ENCODE data around the gene OR1L1. TPM values are rescaled to one million over a fixed set of nuclear protein-coding genes. Genes with fewer than 3 reads are reported as not detected.

Gene OR1L1
- total and polyA plus RNA-seq, 8 donors = not detected

GRCh38 chr9:122657527-122657926 is 4.0 kb upstream of the OR1L1 start, which contains the start of gene OR1B1:
TSS of gene OR1B1 (minus strand) at chr9:122657627.
- 77 to 91% methylated on average over 3 of the region's 3 CpGs for WGBS, 2 donors
- FAIRE-seq (no peak), ATAC-seq (no peak), DNase-seq (no peak)
- H3K27me3 ChIP-seq = no peaks in the 10 kb centered on the region
- no peak for TF ChIP-seq CTCF (IDR thresholded peaks at IDR 0.05)
- H3K36me3 ChIP-seq = no peaks in the 10 kb centered on the region
- intact Hi-C loops (cut with DNase I) = no loop called here
- H3K27ac ChIP-seq = no peak within 1 kb of the TSS
- no peaks in the 10 kb centered on the region for H3K9me3 ChIP-seq
- H3K4me1 ChIP-seq = no peaks in the 10 kb centered on the region
- H3K4me3 ChIP-seq = no peak within 1 kb of the TSS

- no peaks in the 10 kb centered on the region for H3K27me3 ChIP-seq
- no peak for DNase-seq
- no peak for ATAC-seq
- no peak overlapping the region for H3K4me3 ChIP-seq
- H3K27ac ChIP-seq = no peak overlapping the region
- H3K9me3 ChIP-seq = no peaks in the 10 kb centered on the region
- no peaks in the 10 kb centered on the region for H3K36me3 ChIP-seq
- intact Hi-C loops (cut with DNase I) = no loop called here
- 79 to 85% methylated on average over 2 of the region's 2 CpGs for WGBS, 2 donors
- no peak for TF ChIP-seq CTCF (IDR thresholded peaks at IDR 0.05)
- FAIRE-seq = no peak
- no peaks in the 10 kb centered on the region for H3K4me1 ChIP-seq
Measured at GRCh38 chr9:122672481-122672880, 11.0 kb downstream of the OR1L1 start.

- no peak for TF ChIP-seq CTCF (IDR thresholded peaks at IDR 0.05)
- intact Hi-C loops (cut with DNase I) = no loop called here
- peaks cover 0 to 6% (median 0%) of the 10 kb centered on the region in 4 donors for H3K27me3 ChIP-seq
- no peak overlapping the region for H3K4me3 ChIP-seq
- FAIRE-seq (no peak), DNase-seq (no peak), ATAC-seq (no peak)
- no peaks in the 10 kb centered on the region for H3K4me1 ChIP-seq
- no peaks in the 10 kb centered on the region for H3K36me3 ChIP-seq
- H3K9me3 ChIP-seq = no peaks in the 10 kb centered on the region
- H3K27ac ChIP-seq = no peak overlapping the region
Measured at GRCh38 chr9:122684851-122685250, 23.3 kb downstream of the OR1L1 start.

- intact Hi-C loops (cut with DNase I) = no loop called here
- Histone ChIP-seq H3K4me1 (no peaks in the 10 kb centered on the region), H3K36me3 (no peaks in the 10 kb centered on the region), H3K27me3 (no peaks in the 10 kb centered on the region), H3K9me3 (no peaks in the 10 kb centered on the region), H3K4me3 (no peak overlapping the region), H3K27ac (no peak overlapping the region)
- TF ChIP-seq CTCF (IDR thresholded peaks at IDR 0.05) = no peak
- 82 to 98% methylated on average over 1 of the region's 1 CpG for WGBS, 2 donors
- FAIRE-seq (no peak), ATAC-seq (no peak), DNase-seq (no peak)
Measured at GRCh38 chr9:122695696-122696095, 34.2 kb downstream of the OR1L1 start.

Other genes with a start within 250 kb of the OR1L1 start
- not detected for gene OR1J1, start 183.8 kb upstream of the OR1L1 start, total RNA-seq
- not detected for gene OR1J1, start 183.8 kb upstream of the OR1L1 start, polyA plus RNA-seq
- gene OR1J2, start 150.9 kb upstream of the OR1L1 start, total RNA-seq = not detected
- under 1 TPM in 1 of 2 donors, not detected in 1; 0.12 TPM for gene OR1J2, start 150.9 kb upstream of the OR1L1 start, polyA plus RNA-seq
- not detected for gene OR1J4, start 142.6 kb upstream of the OR1L1 start, total RNA-seq
- not detected for gene OR1J4, start 142.6 kb upstream of the OR1L1 start, polyA plus RNA-seq
- not detected for gene OR1N1, start 134.4 kb upstream of the OR1L1 start, total RNA-seq
- not detected for gene OR1N1, start 134.4 kb upstream of the OR1L1 start, polyA plus RNA-seq
- not detected for gene OR1N2, start 108.6 kb upstream of the OR1L1 start, total RNA-seq
- gene OR1N2, start 108.6 kb upstream of the OR1L1 start, polyA plus RNA-seq = not detected
- under 1 TPM in 1 of 6 donors, not detected in 5; 0.09 TPM for gene OR1L8, start 78.3 kb upstream of the OR1L1 start, total RNA-seq
- under 1 TPM in 1 of 2 donors, not detected in 1; 0.05 TPM for gene OR1L8, start 78.3 kb upstream of the OR1L1 start, polyA plus RNA-seq
- not detected for gene OR1Q1, start 47.0 kb upstream of the OR1L1 start, total RNA-seq
- not detected for gene OR1Q1, start 47.0 kb upstream of the OR1L1 start, polyA plus RNA-seq
- gene OR1B1, start 4.1 kb upstream of the OR1L1 start, total RNA-seq = under 1 TPM in 1 of 6 donors, not detected in 5; 0.19 TPM
- gene OR1B1, start 4.1 kb upstream of the OR1L1 start, polyA plus RNA-seq = not detected
- gene OR1L3, start 13.4 kb downstream of the OR1L1 start, total RNA-seq = not detected
- gene OR1L3, start 13.4 kb downstream of the OR1L1 start, polyA plus RNA-seq = not detected
- not detected for gene OR1L4, start 62.3 kb downstream of the OR1L1 start, total RNA-seq
- gene OR1L4, start 62.3 kb downstream of the OR1L1 start, polyA plus RNA-seq = not detected
- not detected for gene OR1L6, start 80.6 kb downstream of the OR1L1 start, total RNA-seq
- not detected for gene OR1L6, start 80.6 kb downstream of the OR1L1 start, polyA plus RNA-seq
- gene OR5C1, start 127.2 kb downstream of the OR1L1 start, total RNA-seq = not detected
- not detected for gene OR5C1, start 127.2 kb downstream of the OR1L1 start, polyA plus RNA-seq
- not detected for gene OR1K1, start 138.4 kb downstream of the OR1L1 start, total RNA-seq
- not detected for gene OR1K1, start 138.4 kb downstream of the OR1L1 start, polyA plus RNA-seq
- gene PDCL, start 166.9 kb downstream of the OR1L1 start, total RNA-seq = 10 to 100 TPM in 1 of 6 donors, 1 to 10 TPM in 5; 3.0 to 10.9 (median 6.0) TPM
- 1 to 10 TPM; 3.6 to 6.6 TPM for gene PDCL, start 166.9 kb downstream of the OR1L1 start, polyA plus RNA-seq
- gene RC3H2, start 243.6 kb downstream of the OR1L1 start, total RNA-seq = 10 to 100 TPM; 10.9 to 18.7 (median 12.9) TPM
- 1 to 10 TPM; 4.1 to 5.4 TPM for gene RC3H2, start 243.6 kb downstream of the OR1L1 start, polyA plus RNA-seq